ENCODE measurements around the gene DPF3. TPM values are rescaled to one million over a fixed set of nuclear protein-coding genes. Genes with fewer than 3 reads are reported as not detected.
"Not testable (repeated sequence)": the region's sequence is repeated elsewhere in the genome, so short reads cannot be mapped to it uniquely, and the experiment has no call there.

Gene DPF3
- total and polyA plus RNA-seq, 2 donors (not counting 1 experiment from before 2014, with no cell fraction given) = 3.4 to 10.2 TPM

DNA sequence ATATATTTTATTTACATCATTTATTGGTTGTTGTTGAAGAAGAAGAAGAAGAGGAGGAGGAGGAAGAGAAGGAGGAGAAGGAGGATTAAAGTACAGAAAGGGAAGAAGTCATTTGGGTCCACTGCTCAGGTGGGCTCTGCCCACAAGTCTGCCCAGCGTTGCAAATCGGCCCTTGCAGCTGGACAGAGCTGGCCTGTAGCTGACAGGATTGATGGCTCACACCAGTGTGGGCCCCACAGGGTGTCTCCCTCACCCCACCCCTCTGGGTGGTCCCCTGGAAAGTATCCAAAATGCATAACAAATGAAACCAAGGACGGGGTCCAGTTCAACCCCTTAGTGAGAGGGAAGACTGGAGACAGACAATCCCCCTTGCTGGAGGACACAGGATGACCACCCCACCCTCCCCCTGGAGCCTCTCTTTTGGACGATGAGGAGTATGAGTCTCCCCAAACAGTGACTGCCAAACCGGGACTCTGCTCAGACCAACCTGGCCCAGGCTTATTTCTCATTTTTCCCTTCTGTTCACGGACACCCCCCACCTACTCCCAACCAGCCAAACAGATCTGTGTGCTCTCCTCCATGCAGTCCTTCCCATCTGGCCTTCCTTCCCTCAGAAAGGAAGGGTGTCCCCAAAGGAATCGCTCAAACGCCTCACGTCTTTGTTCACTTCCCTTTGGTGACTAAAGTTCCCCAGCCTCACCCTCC, 17.7 kb downstream of the DPF3 start:
- H3K27ac Mint-ChIP-seq = no peak overlapping the region
- H3K27me3 ChIP-seq (replicated peaks in 1 of 4; ENCODE audit: control extremely low read depth in 1 of 4, control insufficient read depth in 3 of 4, insufficient read depth in 4 of 4, low read length in 3 of 4) = no peaks in the 10 kb centered on the region
- 93% methylated on average over 8 of the region's 9 CpGs for WGBS (ENCODE audit: insufficient coverage)
- ChIA-PET CTCF (interaction anchor here (1.1 to 1.5 kb wide), 2 partner anchors 28 to 359 kb away, joined by 3 read pairs; no protein-coding TSS in a partner anchor), POLR2A (no interaction called here)
- no peak overlapping the region for H3K27ac ChIP-seq (ENCODE audit: low read length in 2 of 2)
- intact Hi-C loops (cut with micrococcal nuclease) = no loop called here
- H3K4me1 ChIP-seq (ENCODE audit: control insufficient read depth in 2 of 2, insufficient read depth in 2 of 2, low read length in 2 of 2) = peaks cover 15 to 24% of the 10 kb centered on the region in 2 donors
- H3K4me3 Mint-ChIP-seq = no peak overlapping the region
- peaks cover 27% of the 10 kb centered on the region for H3K4me1 Mint-ChIP-seq
- TF ChIP-seq EZH2 (IDR thresholded peaks at IDR 0.05; ENCODE audit: borderline replicate concordance, insufficient read depth, low read depth, low read length, poor library complexity, severe bottlenecking) = no peak
- TF ChIP-seq, protein P1, sequence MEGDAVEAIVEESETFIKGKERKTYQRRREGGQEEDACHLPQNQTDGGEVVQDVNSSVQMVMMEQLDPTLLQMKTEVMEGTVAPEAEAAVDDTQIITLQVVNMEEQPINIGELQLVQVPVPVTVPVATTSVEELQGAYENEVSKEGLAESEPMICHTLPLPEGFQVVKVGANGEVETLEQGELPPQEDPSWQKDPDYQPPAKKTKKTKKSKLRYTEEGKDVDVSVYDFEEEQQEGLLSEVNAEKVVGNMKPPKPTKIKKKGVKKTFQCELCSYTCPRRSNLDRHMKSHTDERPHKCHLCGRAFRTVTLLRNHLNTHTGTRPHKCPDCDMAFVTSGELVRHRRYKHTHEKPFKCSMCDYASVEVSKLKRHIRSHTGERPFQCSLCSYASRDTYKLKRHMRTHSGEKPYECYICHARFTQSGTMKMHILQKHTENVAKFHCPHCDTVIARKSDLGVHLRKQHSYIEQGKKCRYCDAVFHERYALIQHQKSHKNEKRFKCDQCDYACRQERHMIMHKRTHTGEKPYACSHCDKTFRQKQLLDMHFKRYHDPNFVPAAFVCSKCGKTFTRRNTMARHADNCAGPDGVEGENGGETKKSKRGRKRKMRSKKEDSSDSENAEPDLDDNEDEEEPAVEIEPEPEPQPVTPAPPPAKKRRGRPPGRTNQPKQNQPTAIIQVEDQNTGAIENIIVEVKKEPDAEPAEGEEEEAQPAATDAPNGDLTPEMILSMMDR (IDR thresholded peaks at IDR 0.05) = no peak
- no peak for DNase-seq
- peaks cover 0 to 15% of the 10 kb centered on the region in 2 experiments for H3K36me3 ChIP-seq (replicated peaks in 1 of 2; ENCODE audit: control extremely low read depth in 1 of 2, control insufficient read depth in 1 of 2, extremely low read depth in 1 of 2, insufficient read depth in 2 of 2, low read length in 1 of 2)
- H3K9me3 ChIP-seq (ENCODE audit: control extremely low read depth in 1 of 3, control insufficient read depth in 2 of 3, insufficient read depth in 1 of 3, low read length in 2 of 3) = peaks cover 0 to 21% (median 5%) of the 10 kb centered on the region in 3 donors
- no peaks in the 10 kb centered on the region for H3K27me3 Mint-ChIP-seq
- peaks cover 67% of the 10 kb centered on the region for H3K79me2 ChIP-seq (ENCODE audit: control insufficient read depth, insufficient read depth, low read length)
- no peak overlapping the region for H3K9ac ChIP-seq (ENCODE audit: low read length)
- no peak overlapping the region for H2AFZ ChIP-seq (ENCODE audit: insufficient read depth, low read depth, low read length, poor library complexity, severe bottlenecking)
- no peak for ATAC-seq (ENCODE audit: low read depth)
- peaks cover 14% of the 10 kb centered on the region for H4K20me1 ChIP-seq (ENCODE audit: control insufficient read depth, insufficient read depth, low read length, poor library complexity, severe bottlenecking)
- no peak overlapping the region for H3K4me3 ChIP-seq (ENCODE audit: control extremely low read depth in 1 of 5, extremely low read depth in 1 of 5, insufficient read depth in 1 of 5, low read depth in 2 of 5, low read length in 4 of 5)
- no peaks in the 10 kb centered on the region for H3K9me3 Mint-ChIP-seq (ENCODE audit: insufficient read depth)
- H3K4me2 ChIP-seq (replicated peaks; ENCODE audit: low read depth, low read length, poor library complexity, severe bottlenecking) = no peak overlapping the region

DNA sequence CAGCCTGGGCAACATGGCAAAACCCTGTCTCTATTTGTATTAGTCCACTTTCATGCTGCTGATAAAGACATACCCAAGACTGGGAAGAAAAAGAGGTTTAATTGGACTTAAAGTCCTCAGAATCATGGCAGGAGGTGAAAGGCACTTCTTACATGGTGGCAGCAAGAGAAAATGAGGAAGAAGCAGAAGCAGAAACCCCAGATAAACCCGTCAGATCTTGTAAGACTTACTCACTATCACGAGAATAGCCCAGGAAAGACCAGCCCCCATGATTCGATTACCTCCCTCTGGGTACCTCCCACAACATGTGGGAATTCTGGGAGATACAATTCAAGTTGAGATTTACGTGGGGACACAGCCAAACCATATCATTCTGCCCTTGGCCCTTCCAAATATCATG, 23.0 kb downstream of the DPF3 start:
- H3K9me3 Mint-ChIP-seq (ENCODE audit: insufficient read depth); H2AFZ ChIP-seq (ENCODE audit: insufficient read depth, low read depth, low read length, poor library complexity, severe bottlenecking); H3K27ac ChIP-seq (ENCODE audit: low read length in 2 of 2); ATAC-seq (ENCODE audit: low read depth); H3K36me3 ChIP-seq (replicated peaks in 1 of 2; ENCODE audit: control extremely low read depth in 1 of 2, control insufficient read depth in 1 of 2, extremely low read depth in 1 of 2, insufficient read depth in 2 of 2, low read length in 1 of 2); H3K27me3 Mint-ChIP-seq; H3K9ac ChIP-seq (ENCODE audit: low read length); DNase-seq; POLR2A ChIA-PET; H3K27ac Mint-ChIP-seq; H3K4me3 ChIP-seq (ENCODE audit: control extremely low read depth in 1 of 5, extremely low read depth in 1 of 5, insufficient read depth in 1 of 5, low read depth in 2 of 5, low read length in 4 of 5); H3K4me2 ChIP-seq (replicated peaks; ENCODE audit: low read depth, low read length, poor library complexity, severe bottlenecking); H3K27me3 ChIP-seq (replicated peaks in 1 of 4; ENCODE audit: control extremely low read depth in 1 of 4, control insufficient read depth in 3 of 4, insufficient read depth in 4 of 4, low read length in 3 of 4); CTCF ChIA-PET; intact Hi-C loops (cut with micrococcal nuclease); H3K4me3 Mint-ChIP-seq: not testable (repeated sequence)
- H3K79me2 ChIP-seq (ENCODE audit: control insufficient read depth, insufficient read depth, low read length) = peaks cover 64% of the 10 kb centered on the region
- peaks cover 8 to 14% of the 10 kb centered on the region in 2 donors for H3K4me1 ChIP-seq (ENCODE audit: control insufficient read depth in 2 of 2, insufficient read depth in 2 of 2, low read length in 2 of 2)
- 100% methylated on average over 1 of the region's 4 CpGs for WGBS (ENCODE audit: insufficient coverage)
- peaks cover 18% of the 10 kb centered on the region for H4K20me1 ChIP-seq (ENCODE audit: control insufficient read depth, insufficient read depth, low read length, poor library complexity, severe bottlenecking)
- peaks cover 0 to 25% (median 5%) of the 10 kb centered on the region in 3 donors for H3K9me3 ChIP-seq (ENCODE audit: control extremely low read depth in 1 of 3, control insufficient read depth in 2 of 3, insufficient read depth in 1 of 3, low read length in 2 of 3)
- H3K4me1 Mint-ChIP-seq = peaks cover 18% of the 10 kb centered on the region

All from B cell (primary cell).